ENCODE results near the gene IL1R1. TPM values are rescaled to one million over a fixed set of nuclear protein-coding genes. Genes with fewer than 3 reads are reported as not detected.

Gene IL1R1
- total and polyA plus RNA-seq, 10 of the 15 experiments (the other 5 are each of a cell fraction or from before 2014, with no cell fraction given): 0.17 to 13.2 (median 0.53) TPM

GRCh38 chr2:102226171-102226570, 83.6 kb downstream of the IL1R1 start (continued):
- TF ChIP-seq, protein P1, sequence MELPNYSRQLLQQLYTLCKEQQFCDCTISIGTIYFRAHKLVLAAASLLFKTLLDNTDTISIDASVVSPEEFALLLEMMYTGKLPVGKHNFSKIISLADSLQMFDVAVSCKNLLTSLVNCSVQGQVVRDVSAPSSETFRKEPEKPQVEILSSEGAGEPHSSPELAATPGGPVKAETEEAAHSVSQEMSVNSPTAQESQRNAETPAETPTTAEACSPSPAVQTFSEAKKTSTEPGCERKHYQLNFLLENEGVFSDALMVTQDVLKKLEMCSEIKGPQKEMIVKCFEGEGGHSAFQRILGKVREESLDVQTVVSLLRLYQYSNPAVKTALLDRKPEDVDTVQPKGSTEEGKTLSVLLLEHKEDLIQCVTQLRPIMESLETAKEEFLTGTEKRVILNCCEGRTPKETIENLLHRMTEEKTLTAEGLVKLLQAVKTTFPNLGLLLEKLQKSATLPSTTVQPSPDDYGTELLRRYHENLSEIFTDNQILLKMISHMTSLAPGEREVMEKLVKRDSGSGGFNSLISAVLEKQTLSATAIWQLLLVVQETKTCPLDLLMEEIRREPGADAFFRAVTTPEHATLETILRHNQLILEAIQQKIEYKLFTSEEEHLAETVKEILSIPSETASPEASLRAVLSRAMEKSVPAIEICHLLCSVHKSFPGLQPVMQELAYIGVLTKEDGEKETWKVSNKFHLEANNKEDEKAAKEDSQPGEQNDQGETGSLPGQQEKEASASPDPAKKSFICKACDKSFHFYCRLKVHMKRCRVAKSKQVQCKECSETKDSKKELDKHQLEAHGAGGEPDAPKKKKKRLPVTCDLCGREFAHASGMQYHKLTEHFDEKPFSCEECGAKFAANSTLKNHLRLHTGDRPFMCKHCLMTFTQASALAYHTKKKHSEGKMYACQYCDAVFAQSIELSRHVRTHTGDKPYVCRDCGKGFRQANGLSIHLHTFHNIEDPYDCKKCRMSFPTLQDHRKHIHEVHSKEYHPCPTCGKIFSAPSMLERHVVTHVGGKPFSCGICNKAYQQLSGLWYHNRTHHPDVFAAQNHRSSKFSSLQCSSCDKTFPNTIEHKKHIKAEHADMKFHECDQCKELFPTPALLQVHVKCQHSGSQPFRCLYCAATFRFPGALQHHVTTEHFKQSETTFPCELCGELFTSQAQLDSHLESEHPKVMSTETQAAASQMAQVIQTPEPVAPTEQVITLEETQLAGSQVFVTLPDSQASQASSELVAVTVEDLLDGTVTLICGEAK (IDR thresholded peaks at IDR 0.05; ENCODE audit: borderline replicate concordance): no peak

DNA sequence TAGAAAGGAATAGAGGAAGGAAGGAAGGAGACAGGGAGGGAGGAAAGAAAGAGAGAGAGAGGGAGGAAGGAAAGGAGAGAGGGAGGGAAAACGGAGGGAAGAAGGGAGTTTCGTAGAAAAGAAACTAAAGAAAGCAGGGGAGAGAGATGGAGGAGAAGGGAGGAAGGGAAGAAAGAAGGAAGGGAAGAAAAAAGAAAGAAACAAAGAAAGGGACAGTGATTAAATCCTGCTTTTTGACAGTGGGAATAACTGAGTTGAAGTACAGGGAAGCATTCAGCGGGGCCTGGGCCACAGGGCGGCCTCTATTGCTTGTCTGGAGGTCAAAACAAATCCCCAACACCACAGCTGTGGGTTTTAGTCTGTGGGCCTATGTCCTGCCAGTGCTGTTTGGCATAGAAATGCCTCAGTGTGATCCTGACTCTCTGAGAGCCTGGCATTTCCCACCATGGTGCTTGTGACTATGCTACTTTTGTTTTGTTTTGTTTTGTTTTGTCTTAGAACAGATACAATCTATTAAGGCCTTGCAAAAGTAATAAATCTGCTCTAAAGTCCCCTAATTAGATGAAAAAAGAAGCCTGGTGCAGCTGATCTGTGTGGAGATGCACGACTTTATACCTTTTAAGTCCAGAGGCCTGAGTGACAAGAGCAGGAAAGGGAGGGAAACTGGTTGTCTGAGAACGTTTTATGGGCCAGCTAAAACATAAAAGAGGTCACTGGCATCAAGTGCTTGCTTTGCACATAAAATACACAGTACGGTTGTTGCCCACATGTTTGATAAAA, 84.3 kb downstream of the IL1R1 start:
- Histone ChIP-seq H3K9ac (ENCODE audit: control insufficient read depth, insufficient read depth, low read length) (no peak overlapping the region), H2AFZ (ENCODE audit: control insufficient read depth, low read depth, low read length) (no peak overlapping the region), H3K79me2 (ENCODE audit: control insufficient read depth, insufficient read depth, low read length) (no peaks in the 10 kb centered on the region), H3K4me1 (ENCODE audit: control insufficient read depth, insufficient read depth, low read length) (no peaks in the 10 kb centered on the region; the same call in 1 of the 2 replicates), H4K20me1 (ENCODE audit: control insufficient read depth, insufficient read depth) (no peaks in the 10 kb centered on the region), H3K36me3 (ENCODE audit: control insufficient read depth in 2 of 2, insufficient read depth in 2 of 2, low read length in 1 of 2) (no peaks in the 10 kb centered on the region), H3K27ac (ENCODE audit: control insufficient read depth, insufficient read depth) (no peak overlapping the region), H3K4me3 (no peak overlapping the region), H3K27me3 (replicated peaks in 1 of 2; ENCODE audit: control insufficient read depth in 2 of 2, insufficient read depth in 2 of 2, low read length in 1 of 2) (no peaks in the 10 kb centered on the region), H3K9me3 (replicated peaks; ENCODE audit: control insufficient read depth, insufficient read depth, low read length) (no peaks in the 10 kb centered on the region; the same call in 2 of the 3 replicates), H3K4me2 (ENCODE audit: control insufficient read depth, insufficient read depth) (no peak overlapping the region)
- 16% methylated on average over 7 of the region's 7 CpGs for WGBS (ENCODE audit: insufficient coverage, insufficient replicate concordance, low lambda C conversion rate, missing lambda C conversion rate)
- FAIRE-seq (no peak), DNase-seq (ENCODE audit: low read depth, low spot score) (no peak), ATAC-seq (no peak)
- ChIA-PET SMC1A (ENCODE audit: uncharacterized antibody, unreplicated experiment) (interaction anchor here (0.7 to 1.0 kb wide), 3 partner anchors 75 to 840 kb away, joined by 3 read pairs; no protein-coding TSS in a partner anchor), POLR2A (no interaction called here), RAD21 (ENCODE audit: unreplicated experiment) (interaction anchor here (0.7 to 0.8 kb wide), 3 partner anchors 206 to 222 kb away, joined by 3 to 6 read pairs (median 4); no protein-coding TSS in a partner anchor), CTCF (interaction anchor here (0.8 to 1.3 kb wide), 2 partner anchors 141 to 221 kb away, joined by 3 to 4 read pairs; no protein-coding TSS in a partner anchor)
- intact Hi-C loops (cut with micrococcal nuclease; ENCODE audit: unreplicated experiment): no loop called here
- BruUV-seq (replicated peaks): TSS peak; percentile 88
- in situ Hi-C loops (cut with MboI): no loop called here
- no peak for TF ChIP-seq MLLT1 (IDR thresholded peaks at IDR 0.05)
